Type B pancreatic cell (in vitro differentiated cells): ENCODE results near the gene FRAS1. TPM values are rescaled to one million over a fixed set of nuclear protein-coding genes. Genes with fewer than 3 reads are reported as not detected.

ENCODE experiments used
- DNase-seq: peaks from one replicate; pipeline ENCODE4 v3.0.0; 2021; ENCODE audit warnings: mixed read lengths; ENCODE audit not compliant: unreplicated experiment; ENCODE audit errors: extremely low spot score
- H3K27ac Mint-ChIP-seq: 2 replicates; pipeline ENCODE4 v1.8.0; 2021; ENCODE audit warnings: mild to moderate bottlenecking, mixed read lengths
- H3K27me3 Mint-ChIP-seq: 2 replicates; pipeline ENCODE4 v1.8.0; 2021; ENCODE audit warnings: mixed read lengths
- H3K36me3 Mint-ChIP-seq: 2 replicates; pipeline ENCODE4 v1.8.0; 2021; ENCODE audit warnings: mixed read lengths
- H3K4me1 Mint-ChIP-seq: one replicate; pipeline ENCODE4 v1.8.0; 2021; ENCODE audit warnings: mixed read lengths; ENCODE audit not compliant: unreplicated experiment
- H3K4me3 Mint-ChIP-seq: 2 replicates; pipeline ENCODE4 v1.8.0; 2021; ENCODE audit warnings: mild to moderate bottlenecking, mixed read lengths
- H3K9me3 Mint-ChIP-seq: 2 replicates; pipeline ENCODE4 v1.8.0; 2021; ENCODE audit warnings: mixed read lengths
- total RNA-seq: library from RNA; stranded (reverse); gene quantifications from 2 replicates; pipeline ENCODE4 v1.2.1, GENCODE V29; 2021; ENCODE audit warnings: low replicate concordance
- TF ChIP-seq, protein P1 (sequence below): fragments of 200-600 bp; sonication (generic); conservative IDR thresholded peaks from 2 replicates; pipeline ENCODE4 v1.5.0; 2021; ENCODE audit warnings: antibody characterized with exemption, mild to moderate bottlenecking

FRAS1 gene
- total RNA-seq, 1 donor from 2014 or later, result 37.7 TPM

GRCh38 chr4:78137532-78137931, 80.4 kb downstream of the FRAS1 start:
- no peak for DNase-seq
- Mint-ChIP-seq H3K36me3 (peaks cover 7% of the 10 kb centered on the region), H3K27me3 (no peaks in the 10 kb centered on the region), H3K27ac (no peak overlapping the region), H3K4me1 (peaks cover 10% of the 10 kb centered on the region), H3K4me3 (no peak overlapping the region), H3K9me3 (no peaks in the 10 kb centered on the region)
- TF ChIP-seq, protein P1, sequence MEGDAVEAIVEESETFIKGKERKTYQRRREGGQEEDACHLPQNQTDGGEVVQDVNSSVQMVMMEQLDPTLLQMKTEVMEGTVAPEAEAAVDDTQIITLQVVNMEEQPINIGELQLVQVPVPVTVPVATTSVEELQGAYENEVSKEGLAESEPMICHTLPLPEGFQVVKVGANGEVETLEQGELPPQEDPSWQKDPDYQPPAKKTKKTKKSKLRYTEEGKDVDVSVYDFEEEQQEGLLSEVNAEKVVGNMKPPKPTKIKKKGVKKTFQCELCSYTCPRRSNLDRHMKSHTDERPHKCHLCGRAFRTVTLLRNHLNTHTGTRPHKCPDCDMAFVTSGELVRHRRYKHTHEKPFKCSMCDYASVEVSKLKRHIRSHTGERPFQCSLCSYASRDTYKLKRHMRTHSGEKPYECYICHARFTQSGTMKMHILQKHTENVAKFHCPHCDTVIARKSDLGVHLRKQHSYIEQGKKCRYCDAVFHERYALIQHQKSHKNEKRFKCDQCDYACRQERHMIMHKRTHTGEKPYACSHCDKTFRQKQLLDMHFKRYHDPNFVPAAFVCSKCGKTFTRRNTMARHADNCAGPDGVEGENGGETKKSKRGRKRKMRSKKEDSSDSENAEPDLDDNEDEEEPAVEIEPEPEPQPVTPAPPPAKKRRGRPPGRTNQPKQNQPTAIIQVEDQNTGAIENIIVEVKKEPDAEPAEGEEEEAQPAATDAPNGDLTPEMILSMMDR, result no peak

- Mint-ChIP-seq H3K4me3 (no peak overlapping the region), H3K27ac (no peak overlapping the region), H3K27me3 (no peaks in the 10 kb centered on the region), H3K4me1 (peaks cover 10% of the 10 kb centered on the region), H3K9me3 (no peaks in the 10 kb centered on the region), H3K36me3 (peaks cover 7% of the 10 kb centered on the region)
- no peak for DNase-seq
- TF ChIP-seq, protein P1, result no peak
Measured at GRCh38 chr4:78138252-78138651, 81.1 kb downstream of the FRAS1 start.

DNA sequence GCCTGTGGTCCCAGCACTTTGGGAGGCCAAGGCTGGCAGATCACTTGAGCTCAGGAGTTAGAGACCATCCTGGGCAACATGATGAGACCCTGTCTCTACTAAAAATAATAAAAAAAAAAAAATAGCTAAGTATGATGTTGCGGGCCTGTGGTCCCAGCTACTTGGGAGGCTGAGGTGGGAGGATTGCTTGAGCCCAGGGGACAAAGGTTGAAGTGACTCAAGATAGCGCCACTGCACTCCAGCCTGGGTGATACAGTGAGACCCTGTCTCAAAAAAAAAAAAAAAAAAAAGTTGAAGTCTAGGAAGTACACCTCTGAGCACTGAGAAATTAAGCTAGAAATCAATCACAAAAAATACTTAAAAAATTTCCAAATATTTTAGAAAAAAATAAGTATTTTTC, 86.5 kb downstream of the FRAS1 start:
- TF ChIP-seq, protein P1, result no peak
- H3K27me3 Mint-ChIP-seq, result peaks cover 4% of the 10 kb centered on the region
- no peak for DNase-seq
- H3K36me3 Mint-ChIP-seq, result peaks cover 4% of the 10 kb centered on the region
- no peaks in the 10 kb centered on the region for H3K9me3 Mint-ChIP-seq
- peaks cover 4% of the 10 kb centered on the region for H3K4me1 Mint-ChIP-seq
- H3K27ac Mint-ChIP-seq, result no peak overlapping the region
- H3K4me3 Mint-ChIP-seq, result no peak overlapping the region

- Mint-ChIP-seq H3K4me1 (peaks cover 11% of the 10 kb centered on the region), H3K27ac (no peak overlapping the region), H3K36me3 (peaks cover 4% of the 10 kb centered on the region), H3K4me3 (no peak overlapping the region), H3K27me3 (peaks cover 6% of the 10 kb centered on the region), H3K9me3 (no peaks in the 10 kb centered on the region)
- TF ChIP-seq, protein P1, result no peak
- DNase-seq, result no peak
Measured at GRCh38 chr4:78145008-78145407, 87.9 kb downstream of the FRAS1 start.

GRCh38 chr4:78145622-78146021, 88.5 kb downstream of the FRAS1 start:
- TF ChIP-seq, protein P1, result no peak
- DNase-seq, result no peak
- Mint-ChIP-seq H3K4me3 (no peak overlapping the region), H3K27ac (no peak overlapping the region), H3K27me3 (peaks cover 6% of the 10 kb centered on the region), H3K4me1 (peaks cover 17% of the 10 kb centered on the region), H3K36me3 (peaks cover 4% of the 10 kb centered on the region), H3K9me3 (no peaks in the 10 kb centered on the region)
